DND-41 (cell line): ENCODE data around the gene QSOX2.

Experiments used
- CTCF ChIP-seq: IDR thresholded peaks from 2 replicates; pipeline ENCODE4 v1.5.1; 2012; ENCODE audit warnings: borderline replicate concordance, low read length, moderate library complexity, mild to moderate bottlenecking; ENCODE audit not compliant: poor library complexity, severe bottlenecking; ENCODE audit errors: extremely low read depth
- EZH2 ChIP-seq: IDR thresholded peaks from 3 replicates; pipeline ENCODE4 v1.6.1; 2012; ENCODE audit warnings: borderline replicate concordance, low read depth, mild to moderate bottlenecking, moderate library complexity, low read length, inconsistent platforms; ENCODE audit not compliant: severe bottlenecking

DNA sequence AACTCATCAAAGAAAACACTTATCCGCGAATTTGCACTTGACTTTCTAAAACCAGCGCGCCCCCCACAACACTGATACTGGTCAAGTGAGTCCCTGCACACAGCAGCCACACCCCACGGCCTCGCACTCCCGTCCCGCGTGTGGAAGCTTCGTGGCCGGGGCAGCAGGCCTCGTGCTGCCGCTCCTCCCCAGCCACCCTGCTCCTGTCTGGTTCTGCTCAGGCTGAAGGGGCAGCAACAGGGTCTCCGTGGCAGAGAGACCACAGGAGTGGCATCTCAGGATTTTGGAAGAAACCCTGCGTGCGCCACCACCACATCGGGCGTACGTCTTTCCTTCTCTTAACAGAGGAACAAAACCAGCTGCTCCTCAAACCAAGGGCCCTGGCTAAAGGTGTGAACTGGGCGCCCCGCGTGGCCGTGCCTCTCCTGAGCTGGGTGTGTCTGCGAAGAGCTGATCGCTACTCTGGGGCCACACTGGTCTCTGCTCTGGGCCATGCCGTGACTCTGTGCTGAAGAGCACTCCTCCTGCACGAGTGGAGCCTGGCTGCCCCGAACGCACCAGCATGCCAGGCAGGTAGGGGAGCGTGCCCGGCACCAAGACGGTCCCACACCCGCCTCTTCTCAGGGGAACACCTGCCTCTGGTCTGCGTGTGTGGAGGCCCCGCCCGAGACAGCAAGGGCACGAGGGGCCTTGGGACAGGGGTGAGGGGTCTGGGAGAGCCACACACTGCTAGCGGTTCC, 23.3 kb downstream of the QSOX2 start:
- TF ChIP-seq EZH2, result no peak
- no peak for TF ChIP-seq CTCF
